GM12891 (cell line): ENCODE measurements around the gene DLG1.

Source experiments
- POLR2A ChIP-seq: IDR thresholded peaks from 2 replicates; pipeline ENCODE4 v1.6.1; 2011; ENCODE audit warnings: low read depth, low read length, control low read depth
- TAF1 ChIP-seq: IDR thresholded peaks from 2 replicates; pipeline ENCODE4 v1.6.1; 2011; ENCODE audit warnings: low read depth, low read length, control low read depth

GRCh38 chr3:197303452-197303851 lies 5.0 kb upstream of the DLG1 start:
- no peak for TF ChIP-seq POLR2A
- TF ChIP-seq TAF1: no peak
